Measurements from ENCODE around the gene C4orf46. TPM values are rescaled to one million over a fixed set of nuclear protein-coding genes. Genes with fewer than 3 reads are reported as not detected.
"Not testable (repeated sequence)": the region's sequence is repeated elsewhere in the genome, so short reads cannot be mapped to it uniquely, and the experiment has no call there.

C4orf46 gene
- polyA plus RNA-seq, 3 donors, result 17.5 to 18.3 (median 17.8) TPM

GRCh38 chr4:158663707-158664625, 7.7 kb downstream of the C4orf46 start:
- DNase-seq, result not testable (repeated sequence)

GRCh38 chr4:158663255-158663654, 8.4 kb downstream of the C4orf46 start:
- DNase-seq, result not testable (repeated sequence)

- no peak for DNase-seq
Measured at GRCh38 chr4:158657291-158657690, 14.4 kb downstream of the C4orf46 start.

- no peak for DNase-seq
Measured at GRCh38 chr4:158656439-158656838, 15.2 kb downstream of the C4orf46 start.

- no peak for DNase-seq
Measured at GRCh38 chr4:158652920-158653319, 18.8 kb downstream of the C4orf46 start.

- no peak for DNase-seq
Measured at GRCh38 chr4:158649111-158649680, 22.5 kb downstream of the C4orf46 start.

- no peak for DNase-seq
Measured at GRCh38 chr4:158644760-158645159, 26.9 kb downstream of the C4orf46 start.

GRCh38 chr4:158644356-158644755, 27.3 kb downstream of the C4orf46 start:
- no peak for DNase-seq

- no peak for DNase-seq
Measured at GRCh38 chr4:158636619-158637018, 35.1 kb downstream of the C4orf46 start.

GRCh38 chr4:158630893-158631292, 40.8 kb downstream of the C4orf46 start:
- DNase-seq, result no peak

- DNase-seq, result no peak
Measured at GRCh38 chr4:158625544-158625943, 46.1 kb downstream of the C4orf46 start.

- peak; percentile 38 for DNase-seq
Measured at GRCh38 chr4:158624889-158625478, 46.7 kb downstream of the C4orf46 start.

- DNase-seq, result no peak
Measured at GRCh38 chr4:158622251-158622650, 49.4 kb downstream of the C4orf46 start.

GRCh38 chr4:158621729-158622128, 50.0 kb downstream of the C4orf46 start:
- no peak for DNase-seq

- DNase-seq, result no peak
Measured at GRCh38 chr4:158617956-158618355, 53.7 kb downstream of the C4orf46 start.

Other genes starting within 250 kb of the C4orf46 start
- under 1 TPM in 2 of 3 donors, not detected in 1; 0.18 to 0.21 TPM for gene RXFP1, start 150.0 kb downstream of the C4orf46 start, polyA plus RNA-seq (ENCODE audit: insufficient read length in 3 of 3)
- gene ETFDH, start 409 bp upstream of the C4orf46 start, polyA plus RNA-seq (ENCODE audit: insufficient read length in 3 of 3), result 10 to 100 TPM; 26.6 to 34.4 (median 34.0) TPM
- 10 to 100 TPM; 59.6 to 75.0 (median 66.8) TPM for gene PPID, start 51.5 kb upstream of the C4orf46 start, polyA plus RNA-seq (ENCODE audit: insufficient read length in 3 of 3)
- gene FNIP2, start 97.1 kb upstream of the C4orf46 start, polyA plus RNA-seq (ENCODE audit: insufficient read length in 3 of 3), result 10 to 100 TPM; 42.8 to 43.6 (median 43.0) TPM